Stimulated activated naive CD8-positive, alpha-beta T cell treated with anti-CD3 and anti-CD28 coated beads, Interleukin-15, Interleukin-2, amounts not matched to agents 100 ng/mL and 50 ng/mL, for 24 hours (primary cell): ENCODE measurements around the gene PWWP2B.
"Not testable (repeated sequence)": the region's sequence is repeated elsewhere in the genome, so short reads cannot be mapped to it uniquely, and the experiment has no call there.

Experiments
- H3K27ac Mint-ChIP-seq: one replicate; pipeline ENCODE4 v1.8.0; 2021; ENCODE audit warnings: mild to moderate bottlenecking, mixed read lengths
- H3K27me3 Mint-ChIP-seq: one replicate; pipeline ENCODE4 v1.8.0; 2021; ENCODE audit warnings: mixed read lengths
- H3K36me3 Mint-ChIP-seq: one replicate; pipeline ENCODE4 v1.8.0; 2021; ENCODE audit warnings: low read depth, mixed read lengths
- H3K4me1 Mint-ChIP-seq: one replicate; pipeline ENCODE4 v1.8.0; 2021; ENCODE audit warnings: low read depth, mixed read lengths
- H3K4me3 Mint-ChIP-seq: one replicate; pipeline ENCODE4 v1.8.0; 2021; ENCODE audit warnings: mild to moderate bottlenecking, mixed read lengths
- H3K9me3 Mint-ChIP-seq: one replicate; pipeline ENCODE4 v1.8.0; 2021; ENCODE audit warnings: mixed read lengths

Gene PWWP2B

DNA sequence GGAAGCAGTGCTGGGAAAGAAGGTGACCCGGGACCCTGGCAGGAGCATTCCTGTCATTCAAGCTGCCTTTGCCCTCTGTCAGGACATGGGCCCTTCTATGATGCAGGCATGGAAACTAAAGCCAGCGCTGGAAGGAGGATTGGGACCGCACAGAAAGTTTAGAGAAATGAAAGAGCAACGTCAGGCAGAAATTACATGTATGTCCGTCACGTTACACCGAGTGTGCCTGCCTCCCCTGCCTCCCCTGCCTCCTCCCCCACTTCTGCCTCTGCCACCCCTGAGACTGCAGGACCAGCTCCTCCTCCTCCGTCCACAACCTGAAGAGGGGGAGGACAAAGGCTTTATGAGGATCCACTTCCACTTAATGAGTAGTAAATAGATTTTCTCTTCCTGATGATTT is 13.9 kb upstream of the PWWP2B start:
- Mint-ChIP-seq H3K36me3 (no peaks in the 10 kb centered on the region), H3K27me3 (no peaks in the 10 kb centered on the region), H3K4me3 (no peak overlapping the region), H3K27ac (no peak overlapping the region), H3K4me1 (peaks cover 22% of the 10 kb centered on the region), H3K9me3 (no peaks in the 10 kb centered on the region)

DNA sequence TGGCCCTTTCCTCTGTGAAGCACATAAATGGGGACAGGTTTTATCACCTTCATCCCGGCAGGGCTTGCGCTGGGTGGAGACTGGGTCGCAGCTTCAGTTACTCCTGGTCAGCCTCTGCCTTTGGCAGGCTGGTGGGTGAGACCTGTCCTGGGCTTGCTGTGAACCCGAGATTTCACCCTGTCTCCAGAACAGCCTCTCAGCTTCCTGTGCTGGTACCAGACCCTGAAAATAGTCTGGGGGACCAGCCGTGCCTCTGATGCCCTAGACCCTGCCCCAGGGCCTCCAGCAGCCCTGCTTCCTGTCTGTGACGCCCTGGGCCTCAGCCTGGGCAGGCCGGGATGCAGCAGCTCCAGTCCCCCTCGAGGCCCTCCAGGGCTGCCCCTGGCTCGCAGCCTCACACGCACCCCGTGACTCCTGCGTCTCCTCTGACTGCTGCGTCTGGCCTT is 13.2 kb upstream of the PWWP2B start:
- Mint-ChIP-seq H3K4me3 (no peak overlapping the region), H3K27me3 (no peaks in the 10 kb centered on the region), H3K9me3 (no peaks in the 10 kb centered on the region), H3K27ac (no peak overlapping the region), H3K4me1 (peaks cover 22% of the 10 kb centered on the region), H3K36me3 (no peaks in the 10 kb centered on the region)

DNA sequence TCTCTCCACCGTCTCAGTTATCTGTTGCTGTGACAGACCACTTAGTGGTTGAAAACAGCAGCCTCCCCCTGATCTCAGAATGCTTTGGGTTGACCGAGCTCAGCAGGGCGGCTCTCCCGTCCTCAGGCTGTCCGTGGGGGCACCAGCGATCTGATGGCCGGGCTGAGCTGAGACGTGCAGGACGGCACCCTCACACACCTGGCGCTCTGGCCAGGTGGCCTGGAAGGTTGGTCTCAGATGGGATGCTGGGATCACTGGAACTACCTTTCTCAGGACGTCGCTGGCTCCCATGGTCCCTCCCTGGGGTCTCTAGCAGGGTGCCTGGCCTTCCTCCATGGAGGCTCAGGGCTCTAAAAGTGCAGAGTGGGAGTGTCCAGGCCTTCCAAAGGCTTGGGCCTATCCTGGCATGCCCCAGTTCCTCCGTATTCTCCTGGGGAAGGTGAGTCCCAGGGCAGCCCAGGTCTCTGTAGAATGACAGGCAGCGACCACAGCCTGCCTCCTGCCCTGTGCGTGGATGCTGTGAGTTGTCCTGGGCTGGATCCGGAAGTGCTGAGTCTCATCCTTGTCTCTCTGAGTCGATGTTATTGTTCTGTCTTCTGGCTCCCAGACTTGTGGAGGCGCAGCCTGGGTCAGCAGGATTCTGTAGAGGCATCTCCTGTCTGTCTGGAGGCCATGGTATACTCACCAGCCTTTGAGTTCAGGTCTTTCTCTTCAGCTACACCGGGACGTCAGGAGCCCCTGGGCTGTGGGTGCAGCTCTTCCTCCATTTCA is 12.2 kb upstream of the PWWP2B start:
- Mint-ChIP-seq H3K36me3 (no peaks in the 10 kb centered on the region), H3K27me3 (no peaks in the 10 kb centered on the region), H3K27ac (no peak overlapping the region), H3K4me1 (peaks cover 22% of the 10 kb centered on the region), H3K9me3 (no peaks in the 10 kb centered on the region), H3K4me3 (no peak overlapping the region)

DNA sequence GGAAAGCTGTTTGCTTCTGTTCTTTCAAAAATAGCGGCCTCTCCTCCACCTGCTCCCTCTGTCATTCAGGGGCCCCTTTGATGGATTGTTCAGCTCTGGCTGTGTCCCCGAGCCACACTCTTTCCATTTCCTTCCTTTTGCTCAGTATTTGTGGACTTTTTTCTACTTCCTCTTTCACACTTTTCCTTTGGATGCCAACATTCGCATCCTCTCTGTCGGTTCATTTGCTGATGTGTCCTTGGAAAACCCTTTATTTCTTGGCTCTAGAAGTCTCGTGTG is 11.7 kb upstream of the PWWP2B start:
- Mint-ChIP-seq H3K36me3 (no peaks in the 10 kb centered on the region), H3K27ac (no peak overlapping the region), H3K27me3 (no peaks in the 10 kb centered on the region), H3K4me3 (no peak overlapping the region), H3K9me3 (no peaks in the 10 kb centered on the region), H3K4me1 (peaks cover 22% of the 10 kb centered on the region)

DNA sequence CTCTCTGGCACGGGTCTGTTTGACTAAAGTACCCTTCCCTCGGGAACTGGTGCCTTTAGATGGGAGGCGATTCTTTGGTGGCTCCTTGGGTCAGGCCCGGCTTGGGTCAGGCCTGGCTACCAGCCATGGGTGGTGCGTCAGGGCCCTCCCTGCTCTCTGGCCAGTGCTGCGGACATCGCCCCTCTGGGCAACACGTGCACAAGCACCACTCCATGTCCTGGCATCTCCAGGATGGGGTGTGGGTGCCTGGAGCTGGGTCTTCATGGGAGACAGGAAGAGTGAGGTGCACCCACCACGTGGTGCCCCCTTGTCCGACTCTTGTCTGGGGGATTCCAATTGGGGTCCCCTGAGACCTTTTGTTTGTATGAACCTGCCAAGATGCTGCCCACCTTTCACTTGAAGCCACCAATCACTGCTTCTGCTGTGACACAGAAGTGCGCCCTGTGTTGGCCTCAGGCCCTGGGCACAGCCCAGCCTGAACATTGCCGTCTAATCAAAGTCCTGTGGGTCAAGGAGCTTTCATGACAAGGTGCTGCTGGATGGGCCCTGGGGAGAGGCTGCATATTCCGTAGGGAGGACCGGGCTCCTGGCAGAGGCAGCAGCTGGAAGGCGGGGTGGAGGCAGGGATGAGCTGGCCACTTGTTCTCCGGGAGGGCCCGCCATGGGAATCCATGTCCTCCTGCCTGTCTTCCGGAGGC is 11.1 kb upstream of the PWWP2B start:
- H3K27ac Mint-ChIP-seq, result no peak overlapping the region
- no peaks in the 10 kb centered on the region for H3K27me3 Mint-ChIP-seq
- no peaks in the 10 kb centered on the region for H3K9me3 Mint-ChIP-seq
- H3K36me3 Mint-ChIP-seq, result no peaks in the 10 kb centered on the region
- no peak overlapping the region for H3K4me3 Mint-ChIP-seq
- peaks cover 22% of the 10 kb centered on the region for H3K4me1 Mint-ChIP-seq

DNA sequence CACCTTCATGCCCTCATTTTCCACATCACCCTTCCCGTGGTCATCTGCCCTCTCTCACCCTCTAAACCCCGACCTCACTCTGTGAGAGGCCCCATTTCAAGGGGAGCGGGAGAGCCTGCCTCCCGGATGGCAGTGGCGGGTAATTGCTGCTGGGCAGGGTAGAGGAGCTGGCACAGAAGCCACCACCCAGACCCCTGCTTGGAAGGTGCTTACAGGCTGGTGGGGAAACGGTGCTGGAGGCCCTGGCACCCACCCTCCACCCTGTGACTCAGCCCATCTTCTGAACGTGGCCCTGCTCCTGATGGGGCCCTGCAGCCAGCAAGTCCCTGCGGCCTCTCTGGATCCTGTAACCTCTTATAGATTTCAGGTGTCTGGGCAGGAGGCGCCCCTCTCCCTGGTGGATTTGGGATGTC is 10.6 kb upstream of the PWWP2B start:
- H3K4me3 Mint-ChIP-seq, result no peak overlapping the region
- peaks cover 21% of the 10 kb centered on the region for H3K4me1 Mint-ChIP-seq
- no peaks in the 10 kb centered on the region for H3K36me3 Mint-ChIP-seq
- no peaks in the 10 kb centered on the region for H3K9me3 Mint-ChIP-seq
- no peak overlapping the region for H3K27ac Mint-ChIP-seq
- no peaks in the 10 kb centered on the region for H3K27me3 Mint-ChIP-seq

DNA sequence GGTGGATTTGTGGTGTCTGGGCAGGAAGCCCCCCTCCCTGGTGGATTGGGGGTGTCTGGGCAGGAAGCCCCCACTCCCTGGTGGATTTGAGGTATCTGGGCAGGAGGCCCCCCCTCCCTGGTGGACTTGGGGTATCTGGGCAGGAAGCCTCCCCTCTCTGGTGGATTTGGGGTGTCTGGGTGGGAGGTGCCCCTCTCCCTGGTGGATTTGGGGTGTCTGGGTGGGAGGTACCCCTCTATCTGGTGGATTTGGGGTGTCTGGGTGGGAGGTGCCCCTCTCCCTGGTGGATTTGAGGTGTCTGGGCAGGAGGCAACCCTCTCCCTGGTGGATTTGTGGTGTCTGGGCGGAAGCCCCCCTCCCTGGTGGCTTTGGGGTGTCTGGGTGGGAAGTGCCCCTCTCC is 10.1 kb upstream of the PWWP2B start:
- not testable (repeated sequence) for H3K4me3 Mint-ChIP-seq, H3K9me3 Mint-ChIP-seq, H3K27me3 Mint-ChIP-seq, H3K36me3 Mint-ChIP-seq, H3K27ac Mint-ChIP-seq
- peaks cover 19% of the 10 kb centered on the region for H3K4me1 Mint-ChIP-seq

DNA sequence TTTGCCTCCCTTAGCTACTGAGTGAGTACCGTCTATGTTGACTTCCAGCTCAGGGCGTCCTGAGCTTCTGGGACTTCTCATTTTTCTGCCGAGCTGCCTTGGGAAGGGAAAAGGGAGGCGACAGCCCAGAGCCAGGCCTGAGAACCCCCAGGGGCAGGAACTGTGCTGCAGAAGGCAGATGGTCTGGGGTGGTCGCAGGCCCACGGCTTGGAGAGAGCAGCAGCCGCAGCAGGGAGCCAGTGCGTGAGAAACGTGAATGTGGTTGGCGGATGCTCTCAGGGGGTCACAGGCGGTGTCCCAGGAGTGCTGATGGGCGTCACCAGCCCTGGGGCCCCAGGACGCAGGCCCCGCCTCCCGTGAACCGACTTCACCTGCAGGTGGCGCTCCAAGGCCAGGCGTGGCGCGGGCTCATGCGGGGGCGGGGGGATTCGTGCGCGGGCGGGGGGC is 9.2 kb upstream of the PWWP2B start:
- Mint-ChIP-seq H3K4me1 (peaks cover 11% of the 10 kb centered on the region), H3K27me3 (no peaks in the 10 kb centered on the region), H3K36me3 (no peaks in the 10 kb centered on the region), H3K4me3 (peak overlapping the region; percentile 67), H3K27ac (peak overlapping the region; percentile 85), H3K9me3 (peaks cover 9% of the 10 kb centered on the region)

DNA sequence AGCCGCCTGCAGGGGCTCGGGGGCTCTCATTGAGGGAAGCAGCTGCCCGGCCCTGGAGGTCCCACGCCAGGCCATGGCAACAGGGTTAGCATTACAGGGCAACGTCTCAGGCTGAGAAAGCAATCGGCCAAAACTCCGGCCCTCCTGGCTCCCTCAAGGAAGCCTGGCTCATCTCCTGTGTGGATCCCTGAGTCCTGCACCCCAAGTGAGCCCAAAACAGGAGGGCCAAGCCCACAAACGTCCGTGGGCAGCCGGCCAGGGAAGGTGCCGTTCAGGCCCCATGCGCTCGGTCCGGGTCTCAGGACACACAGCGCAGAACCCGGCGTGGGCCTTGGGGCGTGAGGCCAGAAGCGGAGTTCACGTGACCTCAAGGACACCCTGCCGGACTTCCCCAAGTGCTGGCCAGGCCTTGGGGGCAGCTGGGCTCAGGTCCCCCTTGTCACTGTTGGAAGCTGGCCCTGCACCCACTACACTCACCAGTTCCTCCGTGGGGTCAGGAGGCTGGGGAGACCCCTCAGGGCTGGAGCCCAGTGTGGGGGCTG is 8.0 kb upstream of the PWWP2B start:
- Mint-ChIP-seq H3K4me3 (no peak overlapping the region), H3K27ac (no peak overlapping the region), H3K36me3 (no peaks in the 10 kb centered on the region), H3K9me3 (peaks cover 9% of the 10 kb centered on the region), H3K4me1 (peaks cover 5% of the 10 kb centered on the region), H3K27me3 (no peaks in the 10 kb centered on the region)

DNA sequence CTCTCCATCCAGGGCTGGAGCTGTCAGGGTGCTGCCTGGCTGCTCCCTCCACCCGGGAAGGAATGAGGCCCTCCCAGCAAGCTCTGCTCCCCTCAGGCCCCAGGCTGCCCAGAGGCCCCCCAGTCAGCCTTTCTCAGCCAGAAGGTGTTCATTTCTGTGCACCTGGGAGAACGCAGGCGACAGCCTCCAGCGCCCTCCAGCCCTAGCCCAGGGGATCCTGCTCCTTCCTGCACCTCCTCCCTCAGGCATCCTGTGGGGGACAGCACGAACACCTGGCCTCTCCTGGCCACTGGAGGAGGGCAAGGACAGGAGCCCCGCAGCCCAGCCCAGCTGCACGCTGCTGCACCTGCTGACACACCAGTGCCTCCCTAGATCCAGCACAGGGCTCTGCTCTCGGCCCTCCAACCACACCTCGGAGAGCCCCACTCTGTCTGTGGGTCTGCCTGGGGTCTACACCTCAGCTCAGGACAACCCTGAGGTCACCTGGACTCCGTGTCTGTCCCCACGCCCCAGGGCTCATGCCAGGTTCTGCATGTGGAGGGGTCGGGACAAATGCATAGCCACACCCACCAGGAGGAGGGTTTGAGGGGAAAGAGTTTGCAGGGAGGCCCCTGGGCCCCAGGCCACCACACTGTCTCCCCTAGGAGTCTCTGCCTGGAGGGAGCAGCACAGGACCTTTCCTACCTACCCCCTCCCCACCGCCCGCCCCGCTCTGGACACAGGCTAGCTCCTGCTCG is 7.4 kb upstream of the PWWP2B start:
- Mint-ChIP-seq H3K9me3 (peaks cover 9% of the 10 kb centered on the region), H3K27ac (no peak overlapping the region), H3K36me3 (no peaks in the 10 kb centered on the region), H3K4me1 (peaks cover 5% of the 10 kb centered on the region), H3K27me3 (no peaks in the 10 kb centered on the region), H3K4me3 (no peak overlapping the region)

DNA sequence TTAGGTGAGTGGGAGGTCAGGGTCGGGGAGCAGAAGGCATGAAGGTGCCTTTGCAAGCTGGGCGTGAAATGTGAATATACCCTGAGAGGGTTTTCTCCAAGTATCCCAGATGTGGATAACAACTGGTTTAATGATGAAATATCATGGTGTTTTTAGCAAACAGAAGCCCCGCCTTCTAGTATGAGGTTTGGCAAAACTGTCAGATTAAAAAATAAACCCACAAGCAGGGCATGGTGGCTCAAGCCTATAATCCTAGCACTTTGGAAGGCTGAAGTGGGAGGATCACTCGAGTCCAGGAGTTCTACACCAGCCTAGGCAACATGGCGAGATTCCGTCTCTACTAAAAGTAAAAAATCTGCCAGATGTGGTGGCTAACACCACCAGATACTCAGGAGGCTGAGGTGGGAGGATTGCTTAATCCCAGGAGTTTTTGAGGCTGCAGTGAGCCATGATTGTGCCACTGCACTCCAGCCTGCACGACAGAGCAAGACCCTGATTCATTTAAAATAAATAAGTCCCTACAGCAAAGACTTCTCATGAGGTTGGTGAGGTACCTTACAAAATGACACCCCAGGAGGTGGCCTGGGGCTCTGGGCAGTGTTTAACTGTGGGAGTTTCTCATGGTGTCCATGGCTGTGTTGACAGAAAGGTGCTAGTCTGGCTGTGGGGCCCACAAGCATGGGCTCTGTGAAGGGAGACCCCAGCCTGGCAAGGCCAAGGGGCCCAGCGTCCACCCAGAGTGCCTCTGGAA is 6.7 kb upstream of the PWWP2B start:
- H3K36me3 Mint-ChIP-seq, result no peaks in the 10 kb centered on the region
- H3K4me1 Mint-ChIP-seq, result peaks cover 7% of the 10 kb centered on the region
- H3K9me3 Mint-ChIP-seq, result peaks cover 9% of the 10 kb centered on the region
- no peak overlapping the region for H3K27ac Mint-ChIP-seq
- no peak overlapping the region for H3K4me3 Mint-ChIP-seq
- H3K27me3 Mint-ChIP-seq, result no peaks in the 10 kb centered on the region

DNA sequence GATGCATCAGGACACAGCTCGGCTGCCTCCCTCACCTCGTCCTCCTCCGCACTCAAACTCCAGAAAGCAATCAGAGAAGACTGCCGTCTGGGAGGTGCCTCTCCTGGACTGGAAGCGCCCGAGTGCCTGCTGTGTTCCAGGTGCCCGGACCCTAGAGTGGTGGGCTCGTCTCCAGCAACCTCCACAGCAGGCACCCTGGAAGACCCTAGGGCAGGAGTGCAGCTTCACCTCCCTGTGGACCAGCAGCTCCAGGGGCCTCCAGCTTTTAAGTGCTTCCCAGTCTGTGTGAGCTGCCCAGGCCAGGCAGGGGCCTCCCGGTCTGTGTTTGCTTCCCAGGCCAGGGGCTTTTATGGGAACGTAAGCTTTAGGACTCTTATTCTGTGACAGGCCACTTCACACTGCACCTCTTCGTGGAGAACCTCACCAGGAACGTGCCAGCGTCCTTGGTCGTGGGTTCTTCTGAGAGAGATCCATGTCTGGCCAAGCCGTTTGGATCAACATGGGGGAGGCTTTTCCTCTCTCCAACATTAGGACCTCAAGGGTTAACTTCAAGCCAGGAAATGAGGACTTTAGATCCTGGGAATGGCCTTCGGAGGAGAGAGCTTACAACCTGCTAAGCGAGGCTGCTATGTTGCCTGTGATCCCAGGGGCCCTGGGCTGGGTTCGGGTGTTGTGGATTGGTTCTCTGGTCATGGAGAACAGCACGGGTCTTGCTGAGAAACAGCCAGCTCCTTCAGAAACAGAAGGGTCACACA is 5.9 kb upstream of the PWWP2B start:
- Mint-ChIP-seq H3K27me3 (no peaks in the 10 kb centered on the region), H3K4me3 (no peak overlapping the region), H3K27ac (no peak overlapping the region), H3K4me1 (peaks cover 7% of the 10 kb centered on the region), H3K36me3 (no peaks in the 10 kb centered on the region), H3K9me3 (peaks cover 9% of the 10 kb centered on the region)

DNA sequence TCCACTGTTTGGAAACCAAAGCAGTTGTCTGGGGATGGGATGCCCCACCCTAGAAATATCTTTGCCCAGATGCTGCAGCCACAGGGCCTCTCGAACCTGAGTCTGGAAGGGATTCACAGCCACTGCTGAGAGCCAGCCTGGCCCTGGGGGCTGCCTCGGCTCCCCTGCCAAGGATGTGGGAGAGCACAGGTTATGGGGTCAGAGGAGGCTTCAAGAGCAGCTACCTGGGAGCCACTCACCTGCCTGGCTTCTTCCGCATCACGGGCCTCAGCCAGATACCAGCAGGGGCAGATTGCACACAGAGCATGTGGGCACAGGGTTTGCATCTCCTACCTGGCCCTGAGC is 5.4 kb upstream of the PWWP2B start:
- no peaks in the 10 kb centered on the region for H3K27me3 Mint-ChIP-seq
- no peak overlapping the region for H3K27ac Mint-ChIP-seq
- no peak overlapping the region for H3K4me3 Mint-ChIP-seq
- H3K4me1 Mint-ChIP-seq, result peaks cover 7% of the 10 kb centered on the region
- peaks cover 9% of the 10 kb centered on the region for H3K9me3 Mint-ChIP-seq
- H3K36me3 Mint-ChIP-seq, result no peaks in the 10 kb centered on the region

DNA sequence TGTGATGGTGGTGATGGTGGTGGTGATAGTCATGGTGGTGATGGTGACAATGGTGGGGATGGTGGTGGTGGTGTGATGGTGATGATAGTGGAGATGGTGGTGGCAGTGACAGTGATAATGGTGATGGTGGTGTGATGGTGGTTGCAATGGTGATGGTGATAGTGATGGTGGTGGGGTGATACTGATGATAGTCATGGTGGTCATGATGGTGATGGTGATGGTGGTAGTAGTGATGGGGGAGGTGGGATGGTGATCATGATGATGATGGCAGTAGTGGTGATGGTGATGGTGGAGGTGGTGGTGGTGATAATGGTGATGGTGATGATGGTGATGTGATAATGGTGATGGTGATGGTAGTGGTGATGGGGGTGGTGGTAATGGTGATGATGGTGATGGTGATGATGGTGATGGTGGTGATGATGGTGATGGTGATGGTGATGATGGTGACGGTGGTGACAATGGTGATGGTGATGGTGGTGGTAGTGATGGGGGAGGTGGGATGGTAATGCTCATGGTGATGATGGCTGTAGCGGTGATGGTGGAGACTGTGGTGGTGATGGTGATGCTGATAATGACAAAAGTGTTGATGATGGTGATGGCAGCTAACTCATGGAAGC is 4.7 kb upstream of the PWWP2B start:
- Mint-ChIP-seq H3K4me1 (peaks cover 7% of the 10 kb centered on the region), H3K36me3 (no peaks in the 10 kb centered on the region), H3K4me3 (no peak overlapping the region), H3K27ac (peak overlapping the region; percentile 2), H3K27me3 (no peaks in the 10 kb centered on the region), H3K9me3 (peaks cover 9% of the 10 kb centered on the region)
